Measurements from ENCODE around the gene SETD5. TPM values are rescaled to one million over a fixed set of nuclear protein-coding genes. Genes with fewer than 3 reads are reported as not detected.

SETD5 gene
- total and polyA plus RNA-seq, 9 donors = 30.8 to 140 (median 97.6) TPM

- H3K36me3 ChIP-seq = no peaks in the 10 kb centered on the region
- no peaks in the 10 kb centered on the region for H3K9me3 ChIP-seq
- H3K4me1 ChIP-seq (ENCODE audit: insufficient read depth) = peaks cover 21% of the 10 kb centered on the region
- WGBS, 3 donors = 59 to 67% (median 65%) methylated on average over 3 of the region's 3 CpGs
- no peaks in the 10 kb centered on the region for H3K27me3 ChIP-seq
- DNase-seq = no peak
- intact Hi-C loops (cut with DNase I) = no loop called here
- TF ChIP-seq EP300 (IDR thresholded peaks at IDR 0.05) (no peak), CTCF (IDR thresholded peaks at IDR 0.05) (no peak), POLR2A (IDR thresholded peaks at IDR 0.05) (no peak)
- H3K4me3 ChIP-seq = no peak overlapping the region
- no peak overlapping the region for H3K27ac ChIP-seq
These were observed 8.3 kb downstream of the SETD5 start for GRCh38 chr3:9405756-9406155.

GRCh38 chr3:9406856-9407626 is 9.6 kb downstream of the SETD5 start:
- H3K27me3 ChIP-seq = no peaks in the 10 kb centered on the region
- intact Hi-C loops (cut with DNase I) = no loop called here
- H3K27ac ChIP-seq = no peak overlapping the region
- no peaks in the 10 kb centered on the region for H3K9me3 ChIP-seq
- no peaks in the 10 kb centered on the region for H3K36me3 ChIP-seq
- H3K4me1 ChIP-seq (ENCODE audit: insufficient read depth) = peaks cover 22% of the 10 kb centered on the region
- DNase-seq = no peak
- no peak overlapping the region for H3K4me3 ChIP-seq
- TF ChIP-seq EP300 (IDR thresholded peaks at IDR 0.05) (no peak), POLR2A (IDR thresholded peaks at IDR 0.05) (no peak), CTCF (IDR thresholded peaks at IDR 0.05) (no peak)
- WGBS, 3 donors = 74 to 81% (median 79%) methylated on average over 7 of the region's 7 CpGs

DNA sequence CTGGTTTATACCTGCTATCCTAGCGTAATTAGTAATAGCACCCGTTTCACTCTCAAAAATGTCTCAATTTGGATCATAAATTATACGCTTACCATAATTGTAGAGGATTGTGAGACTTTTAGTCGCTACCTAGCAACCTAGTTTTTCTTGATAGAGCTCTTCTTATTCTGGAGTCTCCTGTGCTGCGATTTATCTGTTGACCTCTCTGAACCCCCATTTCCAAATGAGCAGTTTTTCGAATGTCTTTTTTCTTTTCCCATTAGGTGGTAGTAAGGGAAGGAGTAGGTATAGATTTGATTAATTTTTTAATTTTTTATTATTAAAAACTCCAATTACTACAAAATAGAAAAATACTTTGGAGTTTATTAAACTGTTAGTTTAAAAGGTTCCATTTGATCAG is 10.6 kb downstream of the SETD5 start:
- H3K9me3 ChIP-seq = no peaks in the 10 kb centered on the region
- intact Hi-C loops (cut with DNase I) = no loop called here
- no peaks in the 10 kb centered on the region for H3K27me3 ChIP-seq

DNA sequence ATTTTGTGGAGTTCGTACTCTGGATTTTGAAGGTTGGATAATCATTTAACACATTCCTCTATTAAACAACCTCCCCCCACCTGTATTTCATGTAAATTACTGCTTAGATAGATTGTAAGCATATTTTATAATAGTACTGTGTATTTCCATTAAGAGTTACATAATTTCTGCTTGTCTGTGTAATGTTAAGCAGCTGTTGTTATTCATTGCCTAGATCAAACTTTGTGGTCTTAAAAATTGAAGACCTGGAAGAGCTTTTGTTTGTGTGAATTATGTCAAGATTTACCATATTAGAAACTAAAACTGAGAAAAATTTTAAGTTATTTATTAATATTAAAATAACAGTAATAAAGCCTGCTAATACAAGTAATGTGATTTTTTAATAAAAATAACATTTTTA is 11.1 kb downstream of the SETD5 start:
- no peak for DNase-seq
- H3K27ac ChIP-seq = no peak overlapping the region
- peaks cover 20% of the 10 kb centered on the region for H3K4me1 ChIP-seq (ENCODE audit: insufficient read depth)
- H3K27me3 ChIP-seq = no peaks in the 10 kb centered on the region
- no peak for TF ChIP-seq EP300 (IDR thresholded peaks at IDR 0.05)
- TF ChIP-seq POLR2A (IDR thresholded peaks at IDR 0.05) = no peak
- no peak for TF ChIP-seq CTCF (IDR thresholded peaks at IDR 0.05)
- no peak overlapping the region for H3K4me3 ChIP-seq
- no peaks in the 10 kb centered on the region for H3K9me3 ChIP-seq
- WGBS, 3 donors = 27 to 32% (median 30%) methylated on average over 1 of the region's 1 CpG
- intact Hi-C loops (cut with DNase I) = no loop called here
- H3K36me3 ChIP-seq = no peaks in the 10 kb centered on the region

More for the DNA sequence above, 10.6 kb downstream of the SETD5 start:
- no peak for DNase-seq
- Histone ChIP-seq H3K27ac (no peak overlapping the region), H3K4me3 (no peak overlapping the region), H3K36me3 (no peaks in the 10 kb centered on the region), H3K4me1 (ENCODE audit: insufficient read depth) (peaks cover 20% of the 10 kb centered on the region)
- TF ChIP-seq EP300 (IDR thresholded peaks at IDR 0.05) (no peak), POLR2A (IDR thresholded peaks at IDR 0.05) (no peak), CTCF (IDR thresholded peaks at IDR 0.05) (no peak)
- WGBS, 3 donors = 78 to 81% (median 79%) methylated on average over 6 of the region's 6 CpGs
